Measurements from ENCODE around the gene TCL1A. TPM values are rescaled to one million over a fixed set of nuclear protein-coding genes. Genes with fewer than 3 reads are reported as not detected.

TCL1A gene
- total and polyA plus RNA-seq, 4 donors = 0.14 to 17.2 (median 0.68) TPM

- H3K27ac ChIP-seq (ENCODE audit: low read depth in 1 of 2, low read length in 2 of 2) = no peak overlapping the region
Observed at GRCh38 chr14:95698287-95698686, 15.6 kb downstream of the TCL1A start.

GRCh38 chr14:95697764-95698163 is 16.2 kb downstream of the TCL1A start:
- 53% methylated on average over 7 of the region's 7 CpGs for WGBS
- Histone ChIP-seq H3K27ac (ENCODE audit: low read depth in 1 of 2, low read length in 2 of 2) (no peak overlapping the region), H3K36me3 (ENCODE audit: control insufficient read depth in 4 of 4, insufficient read depth in 3 of 4, low read depth in 1 of 4, low read length in 3 of 4) (no peaks in the 10 kb centered on the region), H3K4me1 (ENCODE audit: control insufficient read depth in 4 of 4, insufficient read depth in 4 of 4, low read length in 3 of 4) (no peaks in the 10 kb centered on the region), H3K9me3 (ENCODE audit: control insufficient read depth in 4 of 4, low read length in 3 of 4) (no peaks in the 10 kb centered on the region), H3K9ac (ENCODE audit: low read depth in 1 of 2, low read length in 2 of 2) (no peak overlapping the region), H3K4me3 (ENCODE audit: low read depth in 1 of 3, low read length in 3 of 3) (no peak overlapping the region), H3K27me3 (ENCODE audit: control insufficient read depth in 4 of 4, insufficient read depth in 4 of 4, low read length in 3 of 4) (peaks cover 0 to 5% (median 0%) of the 10 kb centered on the region in 4 donors)
- DNase-seq (ENCODE audit: low spot score) = no peak
- TF ChIP-seq HNF4G (IDR thresholded peaks at IDR 0.05) (no peak), RXRA (IDR thresholded peaks at IDR 0.05) (no peak), TAF1 (conservative IDR thresholded peaks at IDR 0.05) (no peak), YY1 (IDR thresholded peaks at IDR 0.05) (no peak), RAD21 (IDR thresholded peaks at IDR 0.05) (no peak), MAX (IDR thresholded peaks at IDR 0.05) (no peak), HNF4A (conservative IDR thresholded peaks at IDR 0.05) (no peak), GABPA (IDR thresholded peaks at IDR 0.05 in 1 of 2, conservative IDR thresholded peaks at IDR 0.05 in 1 of 2) (no peak), NR2F2 (IDR thresholded peaks at IDR 0.05) (no peak), FOXA1 (IDR thresholded peaks at IDR 0.05) (no peak), ATF3 (IDR thresholded peaks at IDR 0.05) (no peak), FOXA2 (IDR thresholded peaks at IDR 0.05) (no peak), JUND (IDR thresholded peaks at IDR 0.05) (no peak), CTCF (IDR thresholded peaks at IDR 0.05; ENCODE audit: low read depth, low read length, missing input control) (no peak)

More at GRCh38 chr14:95698287-95698686, 15.6 kb downstream of the TCL1A start:
- no peak for DNase-seq (ENCODE audit: low spot score)
- no peak for TF ChIP-seq YY1 (IDR thresholded peaks at IDR 0.05)
- TF ChIP-seq RAD21 (IDR thresholded peaks at IDR 0.05) = no peak
- TF ChIP-seq ATF3 (IDR thresholded peaks at IDR 0.05) = no peak
- TF ChIP-seq FOXA1 (IDR thresholded peaks at IDR 0.05) = no peak
- TF ChIP-seq GABPA (IDR thresholded peaks at IDR 0.05 in 1 of 2, conservative IDR thresholded peaks at IDR 0.05 in 1 of 2) = no peak
- no peak for TF ChIP-seq EGR1 (IDR thresholded peaks at IDR 0.05; ENCODE audit: low read depth in 2 of 2)
- TF ChIP-seq SP1 (IDR thresholded peaks at IDR 0.05) = no peak
- no peak for TF ChIP-seq HNF4G (IDR thresholded peaks at IDR 0.05)
- Histone ChIP-seq H3K36me3 (ENCODE audit: control insufficient read depth in 4 of 4, insufficient read depth in 3 of 4, low read depth in 1 of 4, low read length in 3 of 4) (no peaks in the 10 kb centered on the region), H3K9ac (ENCODE audit: low read depth in 1 of 2, low read length in 2 of 2) (no peak overlapping the region), H3K4me3 (ENCODE audit: low read depth in 1 of 3, low read length in 3 of 3) (no peak overlapping the region), H3K4me1 (ENCODE audit: control insufficient read depth in 4 of 4, insufficient read depth in 4 of 4, low read length in 3 of 4) (no peaks in the 10 kb centered on the region), H3K9me3 (ENCODE audit: control insufficient read depth in 4 of 4, low read length in 3 of 4) (no peaks in the 10 kb centered on the region), H3K27me3 (ENCODE audit: control insufficient read depth in 4 of 4, insufficient read depth in 4 of 4, low read length in 3 of 4) (peaks cover 0 to 5% (median 0%) of the 10 kb centered on the region in 4 donors)

- Histone ChIP-seq H3K9me3 (ENCODE audit: control insufficient read depth in 4 of 4, low read length in 3 of 4) (no peaks in the 10 kb centered on the region), H3K27ac (ENCODE audit: low read depth in 1 of 2, low read length in 2 of 2) (no peak overlapping the region), H3K9ac (ENCODE audit: low read depth in 1 of 2, low read length in 2 of 2) (no peak overlapping the region), H3K4me1 (ENCODE audit: control insufficient read depth in 4 of 4, insufficient read depth in 4 of 4, low read length in 3 of 4) (no peaks in the 10 kb centered on the region), H3K36me3 (ENCODE audit: control insufficient read depth in 4 of 4, insufficient read depth in 3 of 4, low read depth in 1 of 4, low read length in 3 of 4) (no peaks in the 10 kb centered on the region), H3K4me3 (ENCODE audit: low read depth in 1 of 3, low read length in 3 of 3) (no peak overlapping the region), H3K27me3 (ENCODE audit: control insufficient read depth in 4 of 4, insufficient read depth in 4 of 4, low read length in 3 of 4) (peaks cover 0 to 5% (median 0%) of the 10 kb centered on the region in 4 donors)
- no peak for DNase-seq (ENCODE audit: low spot score)
- 80% methylated on average over 15 of the region's 15 CpGs for WGBS
- TF ChIP-seq SP1 (IDR thresholded peaks at IDR 0.05) = no peak
- TF ChIP-seq HNF4A (conservative IDR thresholded peaks at IDR 0.05) = no peak
- TF ChIP-seq CTCF (IDR thresholded peaks at IDR 0.05; ENCODE audit: low read depth, low read length, missing input control) = no peak
- TF ChIP-seq FOXA2 (IDR thresholded peaks at IDR 0.05) = no peak
- no peak for TF ChIP-seq ATF3 (IDR thresholded peaks at IDR 0.05)
- no peak for TF ChIP-seq ZBTB33 (IDR thresholded peaks at IDR 0.05)
- no peak for TF ChIP-seq NR2F2 (IDR thresholded peaks at IDR 0.05)
- no peak for TF ChIP-seq TAF1 (conservative IDR thresholded peaks at IDR 0.05)
- TF ChIP-seq RXRA (IDR thresholded peaks at IDR 0.05) = no peak
- TF ChIP-seq JUND (IDR thresholded peaks at IDR 0.05) = no peak
- no peak for TF ChIP-seq HNF4G (IDR thresholded peaks at IDR 0.05)
- TF ChIP-seq FOXA1 (IDR thresholded peaks at IDR 0.05) = no peak
- TF ChIP-seq EGR1 (IDR thresholded peaks at IDR 0.05; ENCODE audit: low read depth in 2 of 2) = no peak
- no peak for TF ChIP-seq YY1 (IDR thresholded peaks at IDR 0.05)
Observed at GRCh38 chr14:95696741-95697140, 17.2 kb downstream of the TCL1A start.

Measured in liver (tissue), 9 donors.